Ishikawa (cell line): Measurements from ENCODE around the gene DHDH.

Experiments
- CEBPB ChIP-seq: IDR thresholded peaks from 2 replicates; pipeline ENCODE4 v1.6.1; 2012
- CREB1 ChIP-seq: IDR thresholded peaks from 2 replicates; pipeline ENCODE4 v1.6.1; 2012; ENCODE audit warnings: low read depth
- EGR1 ChIP-seq: IDR thresholded peaks from 2 replicates; pipeline ENCODE4 v1.6.1; 2012
- EP300 ChIP-seq: IDR thresholded peaks from 2 replicates; pipeline ENCODE4 v1.6.1; 2012; ENCODE audit warnings: borderline replicate concordance
- FOXM1 ChIP-seq: IDR thresholded peaks from 2 replicates; pipeline ENCODE4 v1.6.1; 2012; ENCODE audit warnings: low read depth, borderline replicate concordance
- MAX ChIP-seq: IDR thresholded peaks from 2 replicates; pipeline ENCODE4 v1.6.1; 2012
- NFIC ChIP-seq: IDR thresholded peaks from 2 replicates; pipeline ENCODE4 v1.6.1; 2012
- RAD21 ChIP-seq: IDR thresholded peaks from 2 replicates; pipeline ENCODE4 v1.6.1; 2012; ENCODE audit warnings: low read depth
- TCF12 ChIP-seq: IDR thresholded peaks from 2 replicates; pipeline ENCODE4 v1.6.1; 2012; ENCODE audit warnings: low read depth
- TEAD4 ChIP-seq: IDR thresholded peaks from 2 replicates; pipeline ENCODE4 v1.6.1; 2012
- USF1 ChIP-seq: IDR thresholded peaks from 2 replicates; pipeline ENCODE4 v1.6.1; 2012
- YY1 ChIP-seq: IDR thresholded peaks from 2 replicates; pipeline ENCODE4 v1.6.1; 2012; ENCODE audit warnings: low read depth
- TF ChIP-seq, protein P1 (sequence below): IDR thresholded peaks from 2 replicates; pipeline ENCODE4 v1.6.1; 2012; ENCODE audit warnings: low read depth, mild to moderate bottlenecking

GRCh38 chr19:48921721-48922500, 11.6 kb upstream of the DHDH start:
- no peak for TF ChIP-seq EP300
- TF ChIP-seq, protein P1, sequence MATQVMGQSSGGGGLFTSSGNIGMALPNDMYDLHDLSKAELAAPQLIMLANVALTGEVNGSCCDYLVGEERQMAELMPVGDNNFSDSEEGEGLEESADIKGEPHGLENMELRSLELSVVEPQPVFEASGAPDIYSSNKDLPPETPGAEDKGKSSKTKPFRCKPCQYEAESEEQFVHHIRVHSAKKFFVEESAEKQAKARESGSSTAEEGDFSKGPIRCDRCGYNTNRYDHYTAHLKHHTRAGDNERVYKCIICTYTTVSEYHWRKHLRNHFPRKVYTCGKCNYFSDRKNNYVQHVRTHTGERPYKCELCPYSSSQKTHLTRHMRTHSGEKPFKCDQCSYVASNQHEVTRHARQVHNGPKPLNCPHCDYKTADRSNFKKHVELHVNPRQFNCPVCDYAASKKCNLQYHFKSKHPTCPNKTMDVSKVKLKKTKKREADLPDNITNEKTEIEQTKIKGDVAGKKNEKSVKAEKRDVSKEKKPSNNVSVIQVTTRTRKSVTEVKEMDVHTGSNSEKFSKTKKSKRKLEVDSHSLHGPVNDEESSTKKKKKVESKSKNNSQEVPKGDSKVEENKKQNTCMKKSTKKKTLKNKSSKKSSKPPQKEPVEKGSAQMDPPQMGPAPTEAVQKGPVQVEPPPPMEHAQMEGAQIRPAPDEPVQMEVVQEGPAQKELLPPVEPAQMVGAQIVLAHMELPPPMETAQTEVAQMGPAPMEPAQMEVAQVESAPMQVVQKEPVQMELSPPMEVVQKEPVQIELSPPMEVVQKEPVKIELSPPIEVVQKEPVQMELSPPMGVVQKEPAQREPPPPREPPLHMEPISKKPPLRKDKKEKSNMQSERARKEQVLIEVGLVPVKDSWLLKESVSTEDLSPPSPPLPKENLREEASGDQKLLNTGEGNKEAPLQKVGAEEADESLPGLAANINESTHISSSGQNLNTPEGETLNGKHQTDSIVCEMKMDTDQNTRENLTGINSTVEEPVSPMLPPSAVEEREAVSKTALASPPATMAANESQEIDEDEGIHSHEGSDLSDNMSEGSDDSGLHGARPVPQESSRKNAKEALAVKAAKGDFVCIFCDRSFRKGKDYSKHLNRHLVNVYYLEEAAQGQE = no peak
- TF ChIP-seq TEAD4 = no peak
- no peak for TF ChIP-seq TCF12
- TF ChIP-seq FOXM1 = no peak
- no peak for TF ChIP-seq RAD21
- no peak for TF ChIP-seq YY1
- no peak for TF ChIP-seq CEBPB
- no peak for TF ChIP-seq MAX
- TF ChIP-seq USF1 = no peak
- no peak for TF ChIP-seq EGR1
- no peak for TF ChIP-seq CREB1
- no peak for TF ChIP-seq NFIC
